GM21619 (cell line): ENCODE results near the gene CACNG6.

Source experiments
- ATAC-seq: cut with Tn5 transposase; IDR thresholded peaks from one replicate; pipeline ENCODE4 v1.9.1; 2021; ENCODE audit not compliant: unreplicated experiment

CACNG6 gene

GRCh38 chr19:53966931-53967330, 24.5 kb upstream of the CACNG6 start:
- no peak for ATAC-seq

DNA sequence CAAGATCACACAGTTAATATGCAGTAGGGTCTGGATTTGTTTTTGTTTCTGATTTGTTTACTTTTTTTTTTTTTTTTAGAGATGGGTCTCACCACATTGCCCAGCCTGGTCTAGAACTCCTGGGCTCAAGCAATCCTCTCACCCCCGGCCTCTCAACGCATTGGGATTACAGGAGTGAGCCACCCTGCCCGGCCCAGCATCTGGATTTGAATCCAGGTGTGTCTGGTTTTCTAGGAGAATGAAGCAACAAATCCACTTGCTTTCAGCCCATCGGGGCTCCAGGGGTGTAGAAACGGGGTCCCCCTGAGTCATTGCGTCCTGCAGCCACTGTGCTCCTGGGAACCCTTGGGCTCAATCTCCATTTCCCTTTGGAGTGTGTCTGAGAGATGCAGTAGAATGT, 22.1 kb upstream of the CACNG6 start:
- no peak for ATAC-seq

DNA sequence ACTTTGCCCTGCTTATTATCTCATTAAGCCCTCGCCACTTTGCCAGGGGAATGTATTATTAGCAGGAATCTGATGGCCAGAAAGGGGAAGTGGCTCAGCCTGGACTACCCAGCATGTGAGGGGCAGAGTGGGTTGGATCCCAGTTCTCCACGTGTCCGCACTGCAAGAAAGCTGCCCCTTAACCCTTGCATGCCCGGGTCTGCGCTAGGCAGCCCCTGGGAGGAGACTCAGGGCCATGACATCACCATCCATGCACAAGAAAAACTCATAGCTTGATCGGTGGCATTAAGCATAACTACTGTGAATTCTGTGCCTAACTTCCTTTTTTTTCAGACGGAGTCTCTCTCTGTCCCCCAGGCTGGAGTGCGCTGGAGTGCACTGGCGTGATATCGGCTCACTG, 19.8 kb upstream of the CACNG6 start:
- ATAC-seq = no peak

- no peak for ATAC-seq
These were observed 13.9 kb upstream of the CACNG6 start for GRCh38 chr19:53977429-53977990.

- ATAC-seq = no peak
These were observed 13.3 kb upstream of the CACNG6 start for GRCh38 chr19:53977991-53978731.

DNA sequence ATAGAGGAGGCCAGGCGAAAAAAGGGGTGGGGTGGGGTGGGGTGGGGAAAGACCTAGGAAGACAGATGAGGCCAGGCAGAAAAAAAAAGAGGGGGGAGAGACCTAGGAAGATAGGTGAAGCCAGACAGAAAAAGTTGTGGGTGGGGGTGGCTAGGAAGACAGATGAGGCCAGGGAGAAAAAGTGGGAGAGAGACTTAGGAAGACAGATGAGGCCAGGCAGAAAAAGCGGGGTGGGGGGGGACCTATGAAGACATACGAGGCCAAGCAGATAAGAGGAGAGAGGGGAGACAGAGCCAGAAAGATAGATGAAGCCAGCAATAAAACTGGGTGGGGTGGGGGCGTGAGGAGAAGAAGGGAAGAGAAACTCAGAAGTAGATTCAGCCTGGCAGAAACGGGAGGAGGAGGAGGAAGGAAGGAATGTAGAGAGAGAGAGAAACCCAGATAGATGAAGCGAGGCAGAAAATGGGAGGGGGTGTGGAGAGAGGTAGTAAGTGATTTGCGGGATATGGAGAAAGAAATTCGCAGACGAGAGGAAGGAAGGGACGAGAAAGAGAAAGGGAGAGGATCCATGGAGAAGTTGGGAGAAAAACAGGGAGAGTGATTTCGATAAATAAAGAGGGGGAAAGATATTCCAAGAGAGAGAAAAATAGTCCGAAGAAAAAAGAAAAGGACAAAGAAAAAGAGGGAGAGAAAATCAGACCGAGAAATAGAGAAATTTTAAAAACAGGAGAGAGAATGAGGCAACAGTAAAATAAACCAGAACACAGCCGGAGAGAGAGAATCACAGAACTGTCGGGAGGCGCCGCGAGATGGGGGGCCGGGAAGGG, 12.2 kb upstream of the CACNG6 start:
- ATAC-seq = no peak

DNA sequence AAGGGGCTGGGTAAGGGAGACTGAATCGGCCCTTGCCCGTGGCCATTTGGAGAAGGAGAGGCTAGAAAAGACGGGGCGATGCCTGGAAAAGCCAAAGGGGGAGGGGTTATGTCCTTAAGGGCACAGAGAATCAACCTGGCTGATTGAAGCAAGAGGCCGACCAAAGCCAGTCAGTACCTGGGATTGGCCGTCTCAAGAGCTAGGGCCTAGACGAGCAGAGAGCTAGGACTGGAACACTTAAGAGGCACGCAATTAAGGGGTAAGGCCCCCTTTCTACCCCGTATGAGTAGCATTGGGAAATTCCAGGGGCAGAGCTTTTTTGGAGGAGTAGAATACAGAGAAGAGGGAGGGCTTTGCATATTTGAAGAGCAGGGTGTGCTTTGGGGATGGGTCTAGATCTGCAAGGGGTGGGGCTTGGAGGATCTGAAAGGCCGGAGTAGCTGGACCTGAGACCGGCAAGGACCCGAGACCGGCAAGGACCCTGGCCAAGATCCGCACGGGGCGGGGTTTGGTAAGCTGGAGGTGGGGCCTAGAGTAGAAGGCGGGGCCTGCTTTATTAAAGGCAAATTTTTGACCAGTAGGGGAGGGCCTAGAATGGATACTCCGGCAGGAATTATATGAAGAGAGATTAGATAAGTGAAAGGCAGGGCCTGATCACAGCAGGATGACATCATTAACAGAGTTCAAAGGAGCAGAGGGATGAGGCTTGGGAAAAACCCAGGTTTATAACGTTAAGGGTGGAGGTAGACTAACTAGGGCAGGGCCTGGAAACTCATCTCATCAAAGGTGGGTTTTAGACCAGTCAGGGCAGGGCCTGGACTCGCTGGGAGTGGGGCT, 10.7 kb upstream of the CACNG6 start:
- no peak for ATAC-seq

DNA sequence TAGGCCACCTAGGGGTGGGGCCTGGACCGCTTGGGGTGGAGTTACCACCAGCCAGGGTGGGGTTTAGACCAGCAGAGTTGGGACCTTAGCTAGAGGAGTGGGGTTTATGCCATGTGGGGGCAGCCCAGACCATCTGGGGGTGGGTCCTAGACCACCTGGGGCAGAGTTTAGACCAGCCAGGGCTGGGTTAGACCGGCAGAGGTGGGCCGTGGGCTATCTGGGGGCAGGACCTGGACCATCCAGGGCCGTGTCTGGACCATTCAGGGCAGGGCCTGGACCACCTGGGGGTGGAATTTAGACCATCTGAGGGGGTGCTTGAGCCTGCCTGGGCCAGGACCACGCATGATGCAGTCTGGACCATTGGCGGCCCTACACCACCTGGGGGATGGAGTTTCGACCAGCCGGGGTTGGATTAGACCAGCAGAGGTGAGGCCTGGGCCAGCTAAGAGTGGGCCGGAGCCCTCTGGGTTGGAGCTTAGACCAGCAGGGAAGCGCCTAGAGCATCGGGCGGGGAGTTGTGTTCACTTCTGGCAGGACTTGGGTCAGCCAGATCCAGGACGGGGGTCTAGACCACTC, 10.0 kb upstream of the CACNG6 start:
- ATAC-seq = no peak

GRCh38 chr19:53982001-53982451, 9.4 kb upstream of the CACNG6 start:
- no peak for ATAC-seq

DNA sequence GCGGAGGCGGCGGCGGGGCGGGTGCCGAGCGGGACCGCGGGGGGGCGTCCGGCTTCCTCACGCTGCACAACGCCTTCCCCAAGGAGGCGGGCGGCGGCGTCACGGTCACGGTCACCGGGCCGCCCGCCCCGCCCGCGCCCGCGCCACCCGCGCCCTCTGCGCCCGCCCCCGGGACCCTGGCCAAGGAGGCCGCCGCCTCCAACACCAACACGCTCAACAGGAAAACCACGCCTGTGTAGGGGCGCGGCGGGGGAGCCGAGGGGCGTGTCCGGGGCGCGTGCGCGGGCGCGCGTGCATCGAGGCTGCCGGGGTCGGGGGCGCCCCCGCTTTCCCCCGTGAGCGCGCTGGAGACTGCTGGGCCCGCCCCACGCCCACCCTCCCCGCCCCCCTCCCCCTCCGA, 8.8 kb upstream of the CACNG6 start:
- no peak for ATAC-seq

GRCh38 chr19:53983457-53984289, 7.8 kb upstream of the CACNG6 start:
- ATAC-seq = no peak

DNA sequence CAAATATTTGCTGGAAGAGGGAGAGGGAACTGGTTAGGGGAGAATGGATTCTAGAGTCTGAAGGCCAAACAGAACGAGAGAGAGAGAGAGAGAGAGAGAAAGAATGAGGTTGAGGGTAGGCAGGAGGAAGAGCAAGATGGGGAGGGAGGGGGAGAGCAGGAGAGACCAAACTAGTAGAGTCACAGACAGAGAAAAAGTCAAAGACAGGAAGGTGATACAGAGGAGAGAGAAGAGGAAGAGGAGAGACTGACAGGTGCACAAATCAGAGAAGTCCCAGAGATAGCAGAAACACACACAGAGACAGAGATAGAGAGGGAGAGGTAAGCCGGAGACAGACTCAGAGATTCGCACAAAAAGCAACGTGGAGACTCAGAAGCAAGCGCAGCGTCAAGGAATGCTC, 5.6 kb upstream of the CACNG6 start:
- ATAC-seq = no peak

DNA sequence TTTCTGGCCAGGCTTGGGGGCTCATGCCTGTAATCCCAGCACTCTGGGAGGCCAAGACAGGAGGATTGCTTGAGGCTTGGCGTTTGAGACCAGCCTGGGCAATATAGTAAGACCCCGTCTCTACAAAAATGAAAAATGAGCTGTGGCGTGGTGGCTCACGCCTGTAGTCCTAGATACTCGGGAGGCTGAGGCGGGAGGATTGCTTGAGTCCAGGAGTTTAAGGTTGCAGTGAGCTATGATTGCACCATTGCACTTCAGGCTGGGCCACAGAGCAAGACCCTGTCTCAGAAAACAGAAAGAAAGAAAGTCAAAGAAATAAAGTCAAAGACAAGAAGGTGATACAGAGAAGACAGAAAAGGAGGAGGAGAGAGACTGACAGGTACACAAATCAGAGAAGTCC, 2.5 kb upstream of the CACNG6 start:
- no peak for ATAC-seq

DNA sequence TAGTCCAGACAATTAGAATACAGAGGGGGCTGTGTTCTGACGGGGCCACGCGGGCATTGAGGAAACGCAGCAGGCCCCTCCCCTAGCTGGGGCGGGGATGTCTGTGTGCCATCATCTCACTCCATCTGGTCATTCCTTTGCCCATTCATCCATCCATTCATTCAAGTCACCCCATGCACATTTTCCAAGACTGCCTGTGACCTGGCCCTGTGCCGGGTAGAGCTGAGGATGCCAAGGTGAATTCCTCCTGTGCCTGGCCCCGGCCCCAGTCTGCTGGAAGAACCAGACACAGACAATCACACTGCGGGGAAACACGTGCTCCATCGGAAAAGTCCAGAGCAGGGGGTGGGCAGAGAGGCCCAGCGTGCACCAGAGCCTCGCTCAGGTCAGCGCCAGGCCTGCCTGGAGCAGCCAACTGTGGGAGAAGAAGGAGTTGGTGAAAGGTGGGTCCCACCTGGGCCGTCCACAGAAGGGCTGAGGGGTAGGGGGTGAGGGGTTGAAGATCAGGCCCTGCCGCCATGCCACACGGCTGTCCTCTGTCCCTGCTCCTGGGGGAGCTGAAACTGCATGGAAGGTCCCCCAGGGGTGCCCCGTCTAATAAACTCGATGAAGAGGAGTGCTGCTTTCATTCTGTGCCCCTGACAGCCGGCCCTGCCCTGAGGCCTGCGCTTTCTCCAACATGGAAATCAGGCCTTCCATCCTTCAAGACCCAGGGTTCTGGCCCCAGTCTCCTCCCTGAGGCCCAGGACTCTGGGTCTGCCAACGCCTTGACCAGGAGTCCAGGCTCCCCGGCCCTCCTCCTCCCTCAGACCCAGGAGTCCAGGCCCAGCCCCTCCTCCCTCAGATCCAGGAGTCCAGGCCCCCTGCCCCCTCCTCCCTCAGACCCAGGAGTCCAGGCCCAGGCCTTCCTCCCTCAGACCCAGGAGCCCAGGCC, 1.6 kb upstream of the CACNG6 start:
- no peak for ATAC-seq

DNA sequence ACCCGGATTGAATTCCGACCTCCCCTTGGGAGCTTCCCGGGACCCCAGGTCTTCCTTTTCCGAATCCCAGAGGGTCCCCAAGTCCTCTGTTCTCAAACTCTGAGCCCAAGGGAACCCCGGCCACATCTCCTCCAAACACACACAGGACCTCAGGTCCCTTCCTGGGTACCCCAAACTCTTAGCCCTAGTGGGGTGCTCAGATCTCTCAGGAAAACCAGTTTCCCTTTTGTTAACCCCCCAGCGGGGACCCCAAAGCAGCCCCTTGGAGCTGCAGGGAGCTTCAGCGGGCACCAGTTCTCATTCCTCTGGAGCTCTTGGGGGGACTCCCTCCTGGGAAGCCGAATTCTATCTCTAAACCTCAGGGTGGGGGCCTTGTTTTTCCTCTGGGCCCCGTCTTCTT, 774 bp downstream of the CACNG6 start:
- no peak for ATAC-seq

DNA sequence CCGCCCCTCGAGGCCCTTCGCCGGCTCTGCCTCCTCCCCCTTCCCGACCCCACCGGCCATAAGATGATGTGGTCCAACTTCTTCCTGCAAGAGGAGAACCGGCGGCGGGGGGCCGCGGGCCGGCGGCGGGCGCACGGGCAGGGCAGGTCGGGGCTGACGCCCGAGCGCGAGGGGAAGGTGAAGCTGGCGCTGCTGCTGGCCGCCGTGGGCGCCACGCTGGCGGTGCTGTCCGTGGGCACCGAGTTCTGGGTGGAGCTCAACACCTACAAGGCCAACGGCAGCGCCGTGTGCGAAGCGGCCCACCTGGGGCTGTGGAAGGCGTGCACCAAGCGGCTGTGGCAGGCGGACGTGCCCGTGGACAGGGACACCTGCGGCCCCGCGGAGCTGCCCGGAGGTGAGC, 1.4 kb downstream of the CACNG6 start:
- no peak for ATAC-seq

GRCh38 chr19:53993448-53993847, 2.0 kb downstream of the CACNG6 start:
- ATAC-seq = no peak

DNA sequence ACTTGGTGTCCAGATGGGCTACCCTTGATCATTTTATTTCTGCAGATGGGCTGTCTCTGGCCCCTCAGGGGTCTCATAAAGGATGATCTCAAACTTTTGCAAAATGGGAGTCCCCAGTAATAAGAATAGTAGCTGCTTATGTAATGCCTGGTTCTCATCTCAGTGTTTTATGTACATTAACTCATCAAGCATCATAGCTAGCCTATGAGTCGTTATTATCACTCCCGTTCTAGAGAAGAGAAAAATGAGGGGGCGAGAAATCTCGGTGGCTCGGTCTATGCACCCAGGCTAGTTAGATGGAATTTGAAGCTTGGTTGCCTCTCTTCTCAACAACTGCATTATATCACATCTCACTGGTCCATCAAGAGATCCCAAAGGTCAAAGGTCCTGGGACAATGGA, 3.4 kb downstream of the CACNG6 start:
- no peak for ATAC-seq

GRCh38 chr19:53998223-53998622, 6.8 kb downstream of the CACNG6 start:
- ATAC-seq = no peak
